Dermis microvascular lymphatic vessel endothelial cell (primary cell): ENCODE data around the gene TESMIN. TPM values are rescaled to one million over a fixed set of nuclear protein-coding genes. Genes with fewer than 3 reads are reported as not detected.

Experiments
- DNase-seq, 2 donors: peaks; one replicate each; pipeline versions ENCODE4 v3.0.0 to v3.0.0-alpha.2; 2010; ENCODE audit warnings: low read depth in 2 of 2
- total RNA-seq: library from RNA; depleted of rRNA; stranded (reverse); fragments of >200 nt; gene quantifications from 2 replicates; pipeline ENCODE4 v1.2.1, GENCODE V29; 2014

Gene TESMIN
- total RNA-seq, 1 donor from 2014 or later: 2.1 TPM

- DNase-seq: no peak
These were observed 40.9 kb downstream of the TESMIN start for GRCh38 chr11:68710409-68710808.

GRCh38 chr11:68709062-68709461, 42.3 kb downstream of the TESMIN start:
- DNase-seq: no peak

- no peak for DNase-seq
These were observed 43.8 kb downstream of the TESMIN start for GRCh38 chr11:68707527-68707926.

GRCh38 chr11:68704887-68705286, 46.4 kb downstream of the TESMIN start:
- DNase-seq: no peak

- no peak for DNase-seq
These were observed 52.3 kb downstream of the TESMIN start for GRCh38 chr11:68698993-68699392.

DNA sequence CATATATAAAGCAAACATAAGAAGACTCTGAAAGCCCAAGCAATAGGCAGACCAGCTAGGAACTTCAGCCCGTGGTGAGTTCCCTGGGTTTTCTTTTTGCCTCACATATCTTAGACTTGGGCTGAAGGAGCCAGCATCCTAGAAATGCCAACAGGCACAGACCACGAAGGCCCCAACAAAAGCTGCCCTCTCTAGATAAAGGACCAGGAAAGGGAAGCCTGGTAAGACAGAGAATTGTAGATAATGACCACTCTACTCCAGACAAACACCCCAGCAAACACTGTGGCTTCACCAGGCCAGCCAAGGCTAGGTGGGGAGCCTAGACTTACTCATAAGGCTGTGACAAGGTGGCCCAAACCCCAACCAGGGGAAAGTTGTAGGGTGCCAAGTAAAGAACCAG, 55.8 kb downstream of the TESMIN start:
- DNase-seq: no peak

- no peak for DNase-seq
These were observed 56.7 kb downstream of the TESMIN start for GRCh38 chr11:68694431-68695297.

DNA sequence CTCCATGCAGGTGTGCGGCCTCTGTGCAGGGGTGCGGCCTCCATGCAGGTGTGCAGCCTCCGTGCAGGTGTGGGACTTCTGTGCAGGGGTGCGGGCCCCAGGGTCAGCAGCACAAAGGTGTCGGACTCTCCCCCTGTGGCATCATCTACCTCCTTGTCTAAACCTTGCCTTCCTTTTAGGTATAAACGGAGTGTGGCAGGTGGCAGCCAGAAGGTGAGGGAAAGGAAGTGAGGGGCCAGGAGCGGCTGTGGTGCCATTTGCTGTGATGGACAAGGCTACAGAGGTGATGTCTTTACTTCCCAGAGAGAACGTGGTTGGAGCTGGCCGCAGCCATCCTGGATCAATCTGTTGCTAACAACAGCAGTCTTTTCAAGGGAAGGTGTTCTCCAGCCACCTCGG, 57.8 kb downstream of the TESMIN start:
- no peak for DNase-seq

DNA sequence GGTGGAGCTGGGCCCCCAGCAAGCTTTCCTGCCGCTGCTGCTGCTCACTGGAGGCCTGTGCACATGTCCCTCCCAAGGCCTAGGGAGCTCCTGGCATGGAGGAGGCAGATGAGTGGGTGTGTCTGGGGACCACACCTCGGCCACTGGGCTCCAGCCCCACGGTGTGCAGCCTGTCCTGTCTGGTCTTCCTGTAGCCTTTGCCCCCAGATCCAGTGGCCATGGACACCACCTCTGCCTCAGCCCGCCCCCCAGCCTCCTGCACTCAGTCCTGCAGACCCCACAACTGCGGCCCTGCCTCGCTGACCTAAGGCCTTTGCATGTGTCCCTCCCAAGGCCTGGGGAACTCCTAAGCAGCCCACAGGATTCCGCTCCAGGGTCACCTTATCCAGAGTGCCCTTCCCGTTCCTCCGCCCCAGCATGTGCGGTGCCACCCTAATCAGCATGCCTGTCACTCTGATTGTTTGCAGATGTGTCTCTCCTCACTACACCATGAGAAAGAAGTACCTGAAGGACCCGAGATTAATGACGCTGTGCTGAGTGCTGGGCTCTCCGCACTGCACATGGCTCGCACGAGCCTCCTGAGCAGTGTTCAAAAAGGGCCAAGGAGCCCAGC, 58.3 kb downstream of the TESMIN start:
- DNase-seq: no peak

GRCh38 chr11:68692115-68692514, 59.2 kb downstream of the TESMIN start:
- DNase-seq: no peak

DNA sequence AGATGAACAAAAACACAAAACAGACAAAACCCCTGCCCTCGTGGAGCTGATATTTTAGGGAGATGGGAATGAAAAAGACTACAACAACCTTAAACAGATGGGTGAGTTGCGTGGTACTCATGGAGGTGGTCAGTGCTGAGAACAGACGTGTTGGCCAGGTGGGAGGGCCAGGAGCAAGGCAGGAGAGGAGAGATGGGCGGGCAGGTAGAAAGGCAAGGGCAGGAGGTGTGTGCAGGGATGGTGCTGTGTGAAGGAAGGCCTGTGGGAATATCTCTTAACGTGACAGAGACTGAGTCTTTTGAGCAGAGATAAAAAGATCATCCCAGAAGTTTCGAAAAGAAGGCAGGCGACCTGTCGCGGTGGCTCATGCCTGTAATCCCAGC, 59.9 kb downstream of the TESMIN start:
- no peak for DNase-seq

DNA sequence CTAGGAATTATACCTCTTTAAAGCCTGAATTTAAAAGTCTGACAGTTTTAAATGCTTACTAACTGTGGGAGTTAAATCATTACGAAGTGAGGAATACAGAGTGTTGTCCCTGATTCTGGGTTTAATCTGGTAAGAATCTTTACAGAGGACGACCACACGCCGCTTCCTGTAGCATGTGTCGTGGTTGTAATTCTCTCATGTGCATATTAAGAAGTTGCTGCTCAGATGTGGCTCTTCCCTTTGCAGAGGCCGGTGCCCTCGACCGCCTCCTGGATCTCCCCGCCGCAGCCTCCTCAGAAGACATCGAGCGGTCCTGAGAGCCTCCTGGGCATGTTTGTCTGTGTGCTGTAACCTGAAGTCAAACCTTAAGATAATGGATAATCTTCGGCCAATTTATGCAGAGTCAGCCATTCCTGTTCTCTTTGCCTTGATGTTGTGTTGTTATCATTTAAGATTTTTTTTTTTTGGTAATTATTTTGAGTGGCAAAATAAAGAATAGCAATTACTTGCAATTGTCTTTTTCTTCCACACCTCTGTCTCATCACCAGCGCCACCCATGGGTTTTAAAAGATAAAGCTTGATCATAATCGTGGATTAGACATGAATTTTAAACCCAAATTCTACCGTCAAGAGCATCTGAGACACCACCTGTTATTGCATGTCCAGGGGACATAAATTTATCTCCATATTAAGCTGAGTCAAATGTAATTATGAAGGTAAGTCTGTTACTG, 60.5 kb downstream of the TESMIN start:
- no peak for DNase-seq

- no peak for DNase-seq
These were observed 61.3 kb downstream of the TESMIN start for GRCh38 chr11:68689737-68690625.

DNA sequence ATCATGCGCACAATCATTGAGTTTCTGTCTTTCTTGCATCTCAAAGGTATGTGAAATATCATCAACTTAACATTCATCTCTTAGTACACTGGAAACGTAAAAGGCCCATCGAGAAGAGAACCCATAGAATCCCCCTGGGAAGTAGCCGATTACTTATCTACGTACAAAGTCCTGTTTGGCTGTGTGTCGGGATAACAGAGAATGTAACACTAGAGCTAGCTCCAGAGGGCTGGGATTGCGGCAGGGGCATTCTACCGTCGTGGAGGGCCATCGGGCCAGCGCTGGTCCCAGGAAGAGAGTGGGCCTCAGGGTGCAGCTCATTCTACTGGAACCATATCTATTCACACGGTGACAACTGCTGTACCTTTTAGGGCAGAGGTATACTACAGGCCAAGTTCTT, 62.4 kb downstream of the TESMIN start:
- no peak for DNase-seq

DNA sequence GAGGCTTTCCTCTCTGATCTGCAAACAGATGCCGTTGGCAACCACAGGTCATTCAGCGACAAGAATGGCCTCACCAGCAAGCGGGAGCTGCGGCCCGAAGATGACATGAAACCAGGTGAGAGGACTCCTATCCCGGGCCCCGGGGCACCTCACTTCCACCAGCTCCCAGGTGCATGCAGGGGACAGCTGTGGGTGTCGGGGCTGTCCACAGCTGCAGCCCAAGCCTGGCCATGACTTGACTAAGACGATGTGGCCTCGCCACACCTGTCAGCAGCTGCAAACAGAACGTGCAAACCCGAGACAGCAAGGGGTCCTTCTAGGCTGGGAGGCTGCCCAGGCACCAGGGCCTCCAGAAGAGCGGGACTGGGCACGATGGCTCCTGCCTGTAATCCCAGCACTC, 63.3 kb downstream of the TESMIN start:
- DNase-seq: no peak

- DNase-seq: no peak
These were observed 64.0 kb downstream of the TESMIN start for GRCh38 chr11:68687311-68687710.

- no peak for DNase-seq
These were observed 64.8 kb downstream of the TESMIN start for GRCh38 chr11:68686486-68686885.

DNA sequence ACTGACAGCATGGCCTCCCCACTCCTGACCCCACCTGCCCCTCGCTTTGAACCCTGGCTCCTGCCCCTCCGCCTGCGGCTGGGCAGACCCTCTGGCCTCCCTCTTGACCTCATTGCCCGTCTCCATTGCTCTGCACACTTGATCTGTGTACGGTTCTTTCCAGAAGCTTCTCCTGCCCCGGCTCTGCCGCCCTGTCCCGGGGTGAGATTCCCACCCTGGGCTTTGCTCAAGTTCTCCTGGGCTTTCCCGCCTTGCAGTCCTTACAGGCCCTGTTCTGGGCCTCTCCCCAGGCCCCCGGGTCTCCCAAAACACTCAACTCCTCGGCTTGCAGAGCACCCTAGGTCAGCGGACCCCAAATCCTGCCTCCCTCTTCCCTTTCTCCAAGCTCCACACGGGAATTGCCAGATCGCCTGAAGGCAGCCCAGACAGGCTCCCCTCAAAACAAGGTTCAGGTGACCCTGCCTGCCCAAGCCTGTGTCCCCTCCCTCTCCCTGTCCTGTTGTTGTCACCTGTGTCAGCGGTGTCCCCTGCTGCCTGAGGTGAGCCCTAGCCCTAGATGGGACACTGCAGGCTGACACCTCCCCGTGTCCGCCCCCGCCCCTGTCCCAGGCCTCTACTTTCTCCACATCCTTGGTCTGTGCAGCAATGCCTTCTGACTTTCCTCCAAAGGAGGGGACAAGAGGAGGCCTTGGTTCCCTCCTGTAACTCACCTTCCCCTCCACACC, 65.5 kb downstream of the TESMIN start:
- no peak for DNase-seq

GRCh38 chr11:68684385-68685356, 66.6 kb downstream of the TESMIN start, which contains the start of gene GAL:
Gene GAL (plus strand): TSS chr11:68684544. CDS start chr11:68684924, 380 bp downstream.
- DNase-seq: no peak
